Myocyte (in vitro differentiated cells): ENCODE data around the gene RAPGEF2. TPM values are rescaled to one million over a fixed set of nuclear protein-coding genes. Genes with fewer than 3 reads are reported as not detected.
A peak's percentile ranks its signal among the peaks of the same experiment; 100 is the strongest.
"Not testable (repeated sequence)": the region's sequence is repeated elsewhere in the genome, so short reads cannot be mapped to it uniquely, and the experiment has no call there.

ENCODE experiments used
- DNase-seq: peaks from one replicate; pipeline ENCODE4 v3.0.0-alpha.2; 2012; ENCODE audit warnings: low read depth
- total RNA-seq: library from RNA; depleted of rRNA; stranded (reverse); fragments of >200 nt; gene quantifications from 2 replicates; pipeline ENCODE4 v1.2.3, GENCODE V29; 2014

RAPGEF2 gene
- total RNA-seq, 1 donor from 2014 or later = 17.6 TPM

GRCh38 chr4:159097144-159097543, 5.7 kb upstream of the RAPGEF2 start:
- DNase-seq = no peak

- no peak for DNase-seq
Measured at GRCh38 chr4:159097785-159098184, 5.1 kb upstream of the RAPGEF2 start.

GRCh38 chr4:159098482-159099127, 4.3 kb upstream of the RAPGEF2 start:
- no peak for DNase-seq

GRCh38 chr4:159101988-159102621, 774 bp upstream of the RAPGEF2 start:
- no peak for DNase-seq

GRCh38 chr4:159103384-159103990, 608 bp downstream of the RAPGEF2 start:
- DNase-seq = peak; percentile 74

GRCh38 chr4:159104694-159105414, 2.0 kb downstream of the RAPGEF2 start:
- peak; percentile 30 for DNase-seq

- peak; percentile 30 for DNase-seq
Measured at GRCh38 chr4:159105761-159106243, 2.9 kb downstream of the RAPGEF2 start.

GRCh38 chr4:159106636-159107035, 3.8 kb downstream of the RAPGEF2 start:
- no peak for DNase-seq

- no peak for DNase-seq
Measured at GRCh38 chr4:159107203-159107925, 4.5 kb downstream of the RAPGEF2 start.

GRCh38 chr4:159108124-159108523, 5.2 kb downstream of the RAPGEF2 start:
- DNase-seq = no peak

- no peak for DNase-seq
Measured at GRCh38 chr4:159110961-159111360, 8.1 kb downstream of the RAPGEF2 start.

- no peak for DNase-seq
Measured at GRCh38 chr4:159111416-159111815, 8.5 kb downstream of the RAPGEF2 start.

GRCh38 chr4:159113366-159113765, 10.5 kb downstream of the RAPGEF2 start:
- DNase-seq = not testable (repeated sequence)

- DNase-seq = not testable (repeated sequence)
Measured at GRCh38 chr4:159116098-159116497, 13.2 kb downstream of the RAPGEF2 start.

GRCh38 chr4:159116693-159117092, 13.8 kb downstream of the RAPGEF2 start:
- not testable (repeated sequence) for DNase-seq

GRCh38 chr4:159117564-159117963, 14.7 kb downstream of the RAPGEF2 start:
- no peak for DNase-seq

GRCh38 chr4:159117968-159118367, 15.1 kb downstream of the RAPGEF2 start:
- DNase-seq = no peak

- DNase-seq = no peak
Measured at GRCh38 chr4:159121371-159121770, 18.5 kb downstream of the RAPGEF2 start.

GRCh38 chr4:159126716-159127115, 23.8 kb downstream of the RAPGEF2 start:
- DNase-seq = no peak

- DNase-seq = no peak
Measured at GRCh38 chr4:159127745-159128518, 25.1 kb downstream of the RAPGEF2 start.
